B cell (primary cell): ENCODE results near the gene UBR2. TPM values are rescaled to one million over a fixed set of nuclear protein-coding genes. Genes with fewer than 3 reads are reported as not detected.
A peak's percentile ranks its signal among the peaks of the same experiment; 100 is the strongest.

ENCODE experiments used
- ATAC-seq: fragments of 200-7000 bp; cut with Tn5 transposase; one replicate; pipeline ENCODE4 v1.10.0; 2021; ENCODE audit warnings: low read depth, mild to moderate bottlenecking, moderate number of reproducible peaks, moderate library complexity
- CTCF ChIA-PET: fragments of 350-600 bp; sonication (Branson Sonifier 250); formaldehyde crosslinking; loops from one replicate; lab custom pipeline; 2021; ENCODE audit warnings: antibody characterized with exemption, inconsistent platforms; lab: Charles Lee
- POLR2A ChIA-PET: fragments of 350-600 bp; sonication (Branson Sonifier 250); formaldehyde crosslinking; loops from one replicate; lab custom pipeline; 2021; ENCODE audit warnings: antibody characterized with exemption; lab: Charles Lee
- DNase-seq: peaks from one replicate; pipeline ENCODE4 v3.0.0; 2013
- H2AFZ ChIP-seq: 2 replicates; pipeline ENCODE4 v1.6.1; 2012; ENCODE audit warnings: mild to moderate bottlenecking, low read depth, low read length; ENCODE audit not compliant: insufficient read depth, poor library complexity, severe bottlenecking
- H3K27ac ChIP-seq, 2 donors: 1 replicate in 1 of 2; 2 replicates in 1 of 2; pipeline ENCODE4 v1.5.1; 2012 to 2013; ENCODE audit warnings: low read length in 2 of 2, mild to moderate bottlenecking in 2 of 2, moderate library complexity in 1 of 2
- H3K27me3 ChIP-seq, 4 experiments: fragments of 200-600 bp in 1 of 4; sonication (generic) in 1 of 4; replicated peaks in 1 of 4; 1 replicate in 2 of 4; 2 replicates in 2 of 4; pipeline versions ENCODE4 v1.6.1 to v1.7.0; 2013 to 2016; ENCODE audit warnings: low read length in 3 of 4, mild to moderate bottlenecking in 2 of 4, mixed read lengths in 1 of 4, moderate library complexity in 1 of 4; ENCODE audit not compliant: insufficient read depth in 4 of 4, control insufficient read depth in 3 of 4; ENCODE audit errors: control extremely low read depth in 1 of 4
- H3K36me3 ChIP-seq, 2 experiments: replicated peaks in 1 of 2; 1 replicate in 1 of 2; 2 replicates in 1 of 2; pipeline versions ENCODE4 v1.6.1 to v1.7.1; 2013; ENCODE audit warnings: low read length in 1 of 2; ENCODE audit not compliant: insufficient read depth in 2 of 2, control insufficient read depth in 1 of 2; ENCODE audit errors: control extremely low read depth in 1 of 2, extremely low read depth in 1 of 2
- H3K4me1 ChIP-seq, 2 donors: fragments of 200-600 bp in 1 of 2; sonication (generic) in 1 of 2; 1 replicate in 1 of 2; 2 replicates in 1 of 2; pipeline versions ENCODE4 v1.5.1 to v1.6.1; 2013 to 2017; ENCODE audit warnings: low read length in 2 of 2; ENCODE audit not compliant: control insufficient read depth in 2 of 2, insufficient read depth in 2 of 2
- H3K4me2 ChIP-seq: replicated peaks from 2 replicates; pipeline ENCODE3; 2012; ENCODE audit warnings: mild to moderate bottlenecking, low read depth, low read length; ENCODE audit not compliant: poor library complexity, severe bottlenecking
- H3K4me3 ChIP-seq, 5 experiments: fragments of 200-600 bp in 1 of 5; sonication (generic) in 1 of 5; 1 replicate in 3 of 5; 2 replicates in 2 of 5; pipeline versions ENCODE4 v1.5.1 to v1.7.0; 2011 to 2016; ENCODE audit warnings: low read length in 4 of 5, mild to moderate bottlenecking in 4 of 5, low read depth in 2 of 5, control low read depth in 1 of 5, moderate library complexity in 1 of 5; ENCODE audit not compliant: insufficient read depth in 1 of 5; ENCODE audit errors: control extremely low read depth in 1 of 5, extremely low read depth in 1 of 5
- H3K79me2 ChIP-seq: fragments of 200-600 bp; sonication (generic); one replicate; pipeline ENCODE4 v1.6.0; 2016; ENCODE audit warnings: low read length; ENCODE audit not compliant: control insufficient read depth, insufficient read depth
- H3K9ac ChIP-seq: fragments of 200-600 bp; sonication (generic); 2 replicates; pipeline ENCODE4 v1.6.1; 2017; ENCODE audit warnings: mild to moderate bottlenecking, low read length, moderate library complexity
- H3K9me3 ChIP-seq, 3 donors: one replicate each; pipeline versions ENCODE4 v1.6.1 to v1.7.1; 2013; ENCODE audit warnings: low read length in 2 of 3; ENCODE audit not compliant: control insufficient read depth in 2 of 3, insufficient read depth in 1 of 3; ENCODE audit errors: control extremely low read depth in 1 of 3
- H4K20me1 ChIP-seq: 2 replicates; pipeline ENCODE4 v1.6.0; 2012; ENCODE audit warnings: mild to moderate bottlenecking, low read length; ENCODE audit not compliant: insufficient read depth, control insufficient read depth, poor library complexity, severe bottlenecking
- H3K27ac Mint-ChIP-seq: one replicate; pipeline ENCODE4 v1.8.0; 2021; ENCODE audit warnings: mixed read lengths
- H3K27me3 Mint-ChIP-seq: one replicate; pipeline ENCODE4 v1.8.0; 2021; ENCODE audit warnings: mixed read lengths
- H3K4me1 Mint-ChIP-seq: one replicate; pipeline ENCODE4 v1.8.0; 2021; ENCODE audit warnings: mixed read lengths
- H3K4me3 Mint-ChIP-seq: one replicate; pipeline ENCODE4 v1.8.0; 2021; ENCODE audit warnings: mixed read lengths
- H3K9me3 Mint-ChIP-seq: one replicate; pipeline ENCODE4 v1.8.0; 2022; ENCODE audit warnings: mixed read lengths; ENCODE audit not compliant: insufficient read depth
- EZH2 ChIP-seq: IDR thresholded peaks from 2 replicates; pipeline ENCODE4 v1.6.1; 2012; ENCODE audit warnings: borderline replicate concordance, low read depth, mild to moderate bottlenecking, moderate library complexity, low read length; ENCODE audit not compliant: insufficient read depth, poor library complexity, severe bottlenecking
- WGBS: methylation state at CpG from one replicate; pipeline ENCODE4 v1.1.5; 2013; ENCODE audit warnings: missing lambda C conversion rate; ENCODE audit not compliant: insufficient coverage; 5-methylcytosine and 5-hydroxymethylcytosine counted together
- intact Hi-C: fragments of 100-400 bp; cut with micrococcal nuclease; formaldehyde crosslinking; loops from one replicate; pipeline ENCODE4 v1.10.0; 2022
- polyA plus RNA-seq: library from polyadenylated mRNA; depleted of rRNA; stranded (reverse); fragments of >200 nt; gene quantifications from 2 replicates; pipeline ENCODE4 v1.2.3, GENCODE V29; 2012
- total RNA-seq, 2 donors: library from RNA; stranded (reverse); fragments of 120-200 nt in 1 of 2; gene quantifications; 1 replicate in 1 of 2; 2 replicates in 1 of 2; pipeline versions ENCODE4 v1.2.3 to v1.2.4, GENCODE V29; 2013 to 2022
- TF ChIP-seq, protein P1 (sequence below): fragments of 200-600 bp; IDR thresholded peaks from one replicate; pipeline ENCODE4 v1.8.0; 2022; ENCODE audit warnings: antibody characterized with exemption, mild to moderate bottlenecking

Gene UBR2
- total and polyA plus RNA-seq, 2 donors (not counting 1 experiment from before 2014, with no cell fraction given), result 9.7 to 56.2 TPM

DNA sequence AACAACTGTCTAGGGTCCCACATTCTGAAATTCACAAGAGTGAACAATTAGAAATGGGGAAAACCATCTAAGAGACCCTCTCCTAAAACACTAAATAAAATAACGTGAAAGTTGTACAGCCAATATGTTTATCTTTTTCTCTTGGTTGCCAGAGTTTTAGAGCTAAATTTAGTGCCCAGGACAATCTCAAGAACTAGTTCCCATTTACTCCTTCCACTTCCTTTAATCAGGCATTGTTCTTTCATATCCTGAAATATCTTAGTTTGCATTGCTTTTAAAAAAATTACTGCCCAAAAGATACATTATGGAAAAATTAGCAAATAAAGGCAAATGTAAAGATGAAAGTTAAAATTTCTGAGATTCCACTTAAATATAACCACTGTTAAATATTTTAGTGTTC lies 33.1 kb upstream of the UBR2 start:
- H3K27me3 ChIP-seq, result no peaks in the 10 kb centered on the region
- ATAC-seq (no peak), DNase-seq (no peak)
- H3K9me3 ChIP-seq, result no peaks in the 10 kb centered on the region
- no peak overlapping the region for H2AFZ ChIP-seq
- no peaks in the 10 kb centered on the region for H3K27me3 Mint-ChIP-seq
- no peaks in the 10 kb centered on the region for H3K79me2 ChIP-seq
- H3K4me3 Mint-ChIP-seq, result no peak overlapping the region
- no peak overlapping the region for H3K27ac ChIP-seq
- intact Hi-C loops, result no loop called here
- WGBS, result no CpG with 5 or more reads among the region's 1 CpG
- H3K9ac ChIP-seq, result no peak overlapping the region
- H3K4me3 ChIP-seq, result no peak overlapping the region
- H3K4me2 ChIP-seq, result no peak overlapping the region
- H3K27ac Mint-ChIP-seq, result no peak overlapping the region
- POLR2A ChIA-PET, result no interaction called here
- H4K20me1 ChIP-seq, result no peaks in the 10 kb centered on the region
- CTCF ChIA-PET, result interaction anchor here (1.4 to 5.1 kb wide), 8 partner anchors 10 to 316 kb away, joined by 3 to 46 read pairs (median 8); no protein-coding TSS in a partner anchor
- no peaks in the 10 kb centered on the region for H3K4me1 Mint-ChIP-seq
- no peaks in the 10 kb centered on the region for H3K36me3 ChIP-seq
- no peaks in the 10 kb centered on the region for H3K4me1 ChIP-seq
- no peaks in the 10 kb centered on the region for H3K9me3 Mint-ChIP-seq
- TF ChIP-seq, protein P1, sequence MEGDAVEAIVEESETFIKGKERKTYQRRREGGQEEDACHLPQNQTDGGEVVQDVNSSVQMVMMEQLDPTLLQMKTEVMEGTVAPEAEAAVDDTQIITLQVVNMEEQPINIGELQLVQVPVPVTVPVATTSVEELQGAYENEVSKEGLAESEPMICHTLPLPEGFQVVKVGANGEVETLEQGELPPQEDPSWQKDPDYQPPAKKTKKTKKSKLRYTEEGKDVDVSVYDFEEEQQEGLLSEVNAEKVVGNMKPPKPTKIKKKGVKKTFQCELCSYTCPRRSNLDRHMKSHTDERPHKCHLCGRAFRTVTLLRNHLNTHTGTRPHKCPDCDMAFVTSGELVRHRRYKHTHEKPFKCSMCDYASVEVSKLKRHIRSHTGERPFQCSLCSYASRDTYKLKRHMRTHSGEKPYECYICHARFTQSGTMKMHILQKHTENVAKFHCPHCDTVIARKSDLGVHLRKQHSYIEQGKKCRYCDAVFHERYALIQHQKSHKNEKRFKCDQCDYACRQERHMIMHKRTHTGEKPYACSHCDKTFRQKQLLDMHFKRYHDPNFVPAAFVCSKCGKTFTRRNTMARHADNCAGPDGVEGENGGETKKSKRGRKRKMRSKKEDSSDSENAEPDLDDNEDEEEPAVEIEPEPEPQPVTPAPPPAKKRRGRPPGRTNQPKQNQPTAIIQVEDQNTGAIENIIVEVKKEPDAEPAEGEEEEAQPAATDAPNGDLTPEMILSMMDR, result no peak
- TF ChIP-seq EZH2, result no peak

DNA sequence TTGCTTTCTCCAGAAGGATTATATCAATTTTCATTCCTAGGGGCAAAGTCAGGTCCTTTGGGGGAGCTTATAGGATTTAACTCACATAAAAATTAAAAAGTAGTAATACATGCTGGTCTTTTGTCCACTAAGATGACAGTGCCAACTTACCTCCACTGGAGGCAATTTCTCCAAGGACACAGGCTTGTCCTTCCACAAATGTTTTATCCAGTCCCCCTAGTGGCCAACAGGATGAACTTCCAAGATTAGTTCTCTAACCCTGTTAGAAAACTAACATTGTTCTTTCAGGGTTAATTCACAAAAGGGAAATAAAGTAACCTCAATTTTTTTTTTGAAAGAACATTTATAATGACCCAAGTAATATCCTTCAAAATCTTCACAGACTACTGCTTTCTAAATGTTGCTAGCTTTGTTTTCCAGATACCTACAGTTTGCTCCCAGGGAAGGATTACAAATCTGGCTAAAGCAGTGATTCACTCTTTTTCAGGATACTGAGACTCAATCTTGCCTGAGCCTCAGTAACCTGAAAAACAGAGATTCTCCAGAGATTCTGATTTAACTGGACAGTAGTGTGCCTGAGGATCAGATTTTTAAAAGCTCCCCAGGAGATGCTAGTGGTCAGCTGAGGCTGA lies 31.7 kb upstream of the UBR2 start:
- Mint-ChIP-seq H3K9me3 (no peaks in the 10 kb centered on the region), H3K4me3 (no peak overlapping the region), H3K27ac (no peak overlapping the region), H3K4me1 (no peaks in the 10 kb centered on the region), H3K27me3 (no peaks in the 10 kb centered on the region)
- no peak for TF ChIP-seq EZH2
- TF ChIP-seq, protein P1, result peak; percentile 92
- peak; percentile 51 for DNase-seq
- H3K9me3 ChIP-seq, result no peaks in the 10 kb centered on the region
- H3K4me3 ChIP-seq, result no peak overlapping the region
- H3K9ac ChIP-seq, result no peak overlapping the region
- H3K4me1 ChIP-seq, result no peaks in the 10 kb centered on the region
- no peaks in the 10 kb centered on the region for H3K79me2 ChIP-seq
- ChIA-PET POLR2A (interaction anchor here (0.7 kb wide), 1 partner anchor 31 kb away, joined by 4 read pairs; the partner anchor contains the start of gene UBR2), CTCF (interaction anchor here (0.6 to 5.1 kb wide), 23 partner anchors 10 to 1058 kb away, joined by 3 to 46 read pairs (median 5); no protein-coding TSS in a partner anchor)
- no peaks in the 10 kb centered on the region for H3K36me3 ChIP-seq
- no peaks in the 10 kb centered on the region for H4K20me1 ChIP-seq
- H3K27me3 ChIP-seq, result no peaks in the 10 kb centered on the region
- H2AFZ ChIP-seq, result no peak overlapping the region
- H3K4me2 ChIP-seq, result no peak overlapping the region
- peak; percentile 54 for ATAC-seq
- H3K27ac ChIP-seq, result no peak overlapping the region
- intact Hi-C loops, result loop anchor here (2.0 kb wide), 1 partner anchor 223 kb away; no protein-coding TSS in a partner anchor
